ENCODE measurements around the gene KIF3C.

Gene KIF3C

GRCh38 chr2:25877431-25878360 is 104.6 kb downstream of the KIF3C start:
- DNase-seq (ENCODE audit: low read depth): peak; percentile 69
